ENCODE data around the gene GALM.

DNA sequence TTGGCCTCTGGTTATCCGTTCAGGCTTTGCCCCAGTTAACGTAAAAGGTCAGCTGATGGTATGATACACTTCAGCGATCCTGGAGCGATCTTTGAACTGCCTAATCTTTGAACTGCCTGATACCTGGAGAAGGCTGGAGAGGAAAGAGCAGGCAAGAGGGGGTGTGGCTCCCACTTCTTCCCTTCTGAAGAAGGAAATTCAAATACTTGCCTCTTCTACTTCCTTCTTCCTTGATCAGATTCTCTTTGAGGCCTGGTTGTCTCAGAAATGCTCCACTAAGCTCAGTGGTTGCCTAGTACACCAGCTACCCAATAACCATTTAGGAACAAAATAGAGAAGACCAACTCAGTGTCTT lies 619 bp downstream of the GALM start:
- TF ChIP-seq CTCF (IDR thresholded peaks at IDR 0.05; ENCODE audit: poor library complexity, severe bottlenecking) = no peak
- TF ChIP-seq RAD21 (conservative IDR thresholded peaks at IDR 0.05) = no peak
- no peak for TF ChIP-seq REST (IDR thresholded peaks at IDR 0.05; ENCODE audit: borderline replicate concordance)
- TF ChIP-seq POLR2AphosphoS5 (IDR thresholded peaks at IDR 0.05) = no peak
- TF ChIP-seq EP300 (conservative IDR thresholded peaks at IDR 0.05; ENCODE audit: poor library complexity, severe bottlenecking) = no peak
- no peak for TF ChIP-seq EZH2 (IDR thresholded peaks at IDR 0.05; ENCODE audit: borderline replicate concordance, insufficient read depth, low read length, poor library complexity, severe bottlenecking)
- no peak for TF ChIP-seq TAF1 (IDR thresholded peaks at IDR 0.05; ENCODE audit: low read depth)
